ENCODE results near the gene FAM78B. TPM values are rescaled to one million over a fixed set of nuclear protein-coding genes. Genes with fewer than 3 reads are reported as not detected.

The FAM78B gene
- total and polyA plus RNA-seq, 2 of the 8 experiments (the other 6 are each of a cell fraction or from before 2014, with no cell fraction given) = 2.3 to 3.6 TPM

GRCh38 chr1:166174108-166174507 lies 7.3 kb upstream of the FAM78B start (continued):
- TF ChIP-seq EGR1 (IDR thresholded peaks at IDR 0.05; ENCODE audit: borderline replicate concordance, low read depth, low read length) = no peak
